H4 (cell line): ENCODE measurements around the gene CCDC144A. TPM values are rescaled to one million over a fixed set of nuclear protein-coding genes. Genes with fewer than 3 reads are reported as not detected.
"Not testable (repeated sequence)": the region's sequence is repeated elsewhere in the genome, so short reads cannot be mapped to it uniquely, and the experiment has no call there.

Experiments
- DNase-seq: peaks from one replicate; pipeline ENCODE4 v3.0.0-alpha.2; 2015; ENCODE audit warnings: low spot score
- total RNA-seq: library from RNA; depleted of rRNA; stranded (reverse); fragments of >200 nt; shearing (Covaris generic); gene quantifications from 2 replicates; pipeline ENCODE4 v1.2.3, GENCODE V29; 2014; rRNA removed

The CCDC144A gene
- 0.19 and 0.49 TPM in 2 replicates for total RNA-seq

DNA sequence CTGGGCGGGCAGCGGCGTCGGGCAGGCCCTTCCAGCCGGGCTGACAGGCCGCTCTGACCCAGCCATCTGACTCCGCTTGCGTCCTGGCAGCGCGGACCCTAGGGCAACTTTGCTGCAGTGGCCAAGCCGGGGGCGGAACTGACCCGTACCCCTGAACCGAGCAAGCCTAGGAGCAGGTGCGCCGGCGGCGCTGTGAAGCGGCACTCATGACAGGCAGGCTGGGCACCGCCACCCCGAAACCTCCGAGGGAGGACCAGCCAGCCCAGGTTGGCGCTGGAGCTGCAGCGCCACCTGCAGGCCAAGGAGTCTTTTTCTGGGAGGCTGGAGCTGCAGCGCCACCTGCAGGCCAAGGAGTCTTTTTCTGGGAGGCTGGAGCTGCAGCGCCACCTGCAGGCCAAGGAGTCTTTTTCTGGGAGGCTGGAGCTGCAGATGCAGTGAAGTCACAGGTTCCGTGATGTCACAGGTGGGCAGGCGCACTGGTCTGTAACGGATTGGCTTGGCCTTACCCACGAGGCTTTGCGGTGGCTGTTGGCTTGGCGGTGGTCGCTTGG lies at the start of gene CCDC144A:
CCDC144A (plus strand) TSS at position 511 of the 551 bp plus-strand sequence. CDS start 160 bp downstream, outside the sequence.
- peak; percentile 25 for DNase-seq

- DNase-seq = no peak
These were observed 40.5 kb upstream of the CCDC144A start for GRCh38 chr17:16649585-16649984.

DNA sequence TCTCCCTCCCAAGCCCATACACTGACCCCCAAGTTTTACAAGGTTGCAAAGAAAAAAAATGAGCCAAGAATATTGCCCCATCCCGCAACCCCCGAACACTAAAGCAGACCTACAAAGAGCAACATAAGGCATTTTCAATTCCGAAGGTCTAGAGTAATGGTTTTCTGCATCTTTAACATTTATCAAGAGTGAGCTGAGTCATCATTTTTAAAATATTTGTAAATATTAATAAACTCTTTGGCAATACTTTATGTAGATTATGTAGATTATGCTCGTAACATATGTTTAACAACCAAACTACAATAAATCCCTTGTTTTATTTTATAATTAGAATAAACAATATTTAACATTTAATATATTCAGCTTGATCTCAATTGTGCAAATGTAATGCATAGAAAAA lies 37.8 kb upstream of the CCDC144A start:
- DNase-seq = no peak

GRCh38 chr17:16652847-16653366 lies 37.1 kb upstream of the CCDC144A start:
- DNase-seq = no peak

DNA sequence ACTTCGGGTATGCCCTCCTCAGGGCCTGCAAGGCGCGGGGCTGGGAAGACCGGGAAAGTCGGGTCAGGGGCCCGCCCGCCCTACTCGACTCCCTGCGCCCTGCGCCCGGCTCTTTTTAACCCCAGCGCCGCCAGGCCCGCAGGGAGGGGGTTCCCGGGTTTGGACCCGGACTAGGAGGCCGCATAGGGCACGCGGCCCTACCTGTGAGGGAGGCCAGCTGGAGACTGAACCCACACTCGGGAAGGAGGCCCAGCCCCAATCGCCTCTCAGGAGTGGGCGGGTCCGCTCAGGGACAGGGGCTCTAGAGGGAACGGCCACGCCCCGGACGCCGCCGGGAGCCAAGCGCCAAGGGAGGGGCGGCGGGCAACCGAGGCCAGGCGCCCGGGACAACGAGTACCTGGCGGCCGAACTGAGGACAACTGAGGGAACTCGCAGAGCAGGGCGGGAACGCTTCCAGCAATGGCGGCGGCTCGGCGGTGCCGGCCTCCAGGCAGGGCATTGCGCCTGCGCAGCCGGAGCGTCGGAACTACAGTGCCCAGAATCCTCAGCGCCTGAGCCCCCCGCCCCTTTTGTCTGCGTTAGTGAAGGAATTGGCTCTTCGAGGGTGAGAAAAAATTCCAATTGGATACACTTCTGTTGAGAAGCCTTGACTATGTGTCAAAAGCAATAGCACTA lies 36.5 kb upstream of the CCDC144A start, which contains the start of gene ZNF624:
ZNF624 (minus strand) TSS at position 484 of the 675 bp plus-strand sequence.
- peak; percentile 87 for DNase-seq

DNA sequence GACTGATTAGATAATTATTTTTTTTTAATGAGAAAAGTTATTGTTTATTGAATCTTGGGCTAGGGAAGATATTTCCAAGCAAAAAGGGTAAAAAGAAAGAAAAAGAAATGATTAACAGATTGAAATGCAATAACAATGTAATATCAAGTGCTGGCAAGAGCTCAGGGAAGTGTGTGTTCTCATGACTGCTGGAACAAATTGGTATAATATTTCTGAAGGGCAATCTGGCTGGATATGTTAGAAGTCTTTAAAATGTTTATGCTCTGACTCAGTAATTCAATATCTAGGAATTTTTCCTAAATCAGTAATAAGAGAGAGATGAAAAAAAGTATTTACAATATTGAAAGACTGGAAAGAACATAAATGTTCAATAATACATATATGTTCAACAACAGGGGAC lies 28.8 kb upstream of the CCDC144A start:
- DNase-seq = no peak

DNA sequence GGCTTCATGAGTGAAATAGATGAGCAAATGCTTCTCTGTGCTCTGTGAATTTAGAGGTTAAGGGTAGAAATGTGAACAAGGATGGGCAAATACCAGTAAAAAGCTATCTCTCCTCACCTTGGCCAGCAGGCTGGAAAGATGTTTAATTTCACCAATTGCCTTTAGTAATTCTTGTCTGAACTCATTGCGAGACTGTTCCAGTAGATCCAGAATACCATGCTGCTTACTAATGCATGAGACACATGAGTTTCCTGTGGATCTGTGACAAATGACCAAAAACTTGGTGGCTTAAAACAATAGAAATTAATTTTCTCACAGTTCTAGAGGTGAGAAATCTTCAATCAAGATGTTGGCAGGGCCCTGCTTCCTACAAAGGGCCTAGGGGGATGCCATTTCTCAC lies 27.1 kb upstream of the CCDC144A start:
- no peak for DNase-seq

GRCh38 chr17:16666553-16666906 lies 23.5 kb upstream of the CCDC144A start:
- not testable (repeated sequence) for DNase-seq

GRCh38 chr17:16666907-16667636 lies 23.0 kb upstream of the CCDC144A start:
- not testable (repeated sequence) for DNase-seq

DNA sequence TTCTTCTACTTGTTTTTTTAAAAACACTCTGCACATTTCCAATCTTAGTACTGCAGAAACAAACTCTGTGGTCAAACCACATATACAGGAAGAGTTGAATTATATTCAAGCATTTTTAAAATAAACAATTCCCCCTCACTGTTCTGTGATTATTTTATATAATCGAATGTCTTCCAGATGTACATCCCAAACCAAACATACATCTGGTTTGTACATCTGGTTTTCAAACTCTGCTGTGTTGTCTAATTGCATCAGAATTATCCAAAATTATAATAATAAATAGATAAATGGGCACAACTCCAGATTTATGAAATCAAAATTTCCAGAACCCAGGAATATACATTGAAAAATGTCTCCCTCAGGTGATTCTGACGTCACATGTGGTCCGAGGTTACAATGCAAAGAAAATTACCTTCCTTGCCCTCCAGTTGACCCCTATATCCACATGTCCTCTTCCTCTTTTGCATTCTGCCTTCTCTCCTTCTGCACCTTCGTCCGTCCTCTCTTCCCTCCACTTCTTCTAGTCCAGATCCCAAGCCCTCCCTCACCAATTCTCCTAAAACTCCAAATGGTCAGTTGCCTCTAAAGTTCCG lies 13.3 kb upstream of the CCDC144A start:
- no peak for DNase-seq

DNA sequence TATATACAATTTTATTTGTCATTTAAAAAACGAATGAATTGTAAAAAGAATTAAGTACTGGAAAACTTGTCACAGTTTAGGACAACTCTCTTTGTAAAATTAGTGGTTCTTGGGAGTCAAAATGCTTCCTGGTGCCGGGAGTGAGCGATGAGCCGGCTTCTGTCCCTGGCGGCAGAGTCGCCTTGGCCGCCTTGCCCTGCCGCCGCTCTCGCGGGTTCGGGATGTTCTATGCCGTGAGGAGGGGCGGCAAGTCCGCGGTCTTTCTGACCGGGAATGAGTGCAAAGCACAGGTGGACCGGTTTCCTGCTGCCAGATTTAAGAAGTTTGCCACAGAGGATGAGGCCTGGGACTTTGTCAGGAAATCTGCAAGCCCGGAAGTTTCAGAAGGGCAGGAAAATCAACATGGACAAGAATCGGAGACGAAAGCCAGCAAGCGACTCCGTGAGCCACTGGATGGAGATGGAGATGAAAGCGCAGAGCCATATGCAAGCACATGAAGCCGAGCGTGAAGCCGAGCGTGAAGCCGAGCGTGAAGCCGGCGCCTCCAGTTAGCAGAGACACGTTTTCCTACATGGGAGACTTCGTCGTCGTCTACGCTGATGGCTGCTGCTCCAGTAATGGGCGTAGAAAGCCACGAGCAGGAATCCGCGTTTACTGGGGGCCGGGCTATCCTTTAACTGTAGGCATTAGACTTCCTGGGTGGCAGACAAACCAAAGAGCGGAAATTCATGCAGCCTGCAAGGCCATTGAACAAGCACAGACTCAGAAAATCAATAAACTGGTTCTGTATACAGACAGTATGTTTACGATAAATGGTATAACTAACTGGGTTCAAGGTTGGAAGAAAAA lies 6.5 kb upstream of the CCDC144A start:
- DNase-seq = not testable (repeated sequence)

DNA sequence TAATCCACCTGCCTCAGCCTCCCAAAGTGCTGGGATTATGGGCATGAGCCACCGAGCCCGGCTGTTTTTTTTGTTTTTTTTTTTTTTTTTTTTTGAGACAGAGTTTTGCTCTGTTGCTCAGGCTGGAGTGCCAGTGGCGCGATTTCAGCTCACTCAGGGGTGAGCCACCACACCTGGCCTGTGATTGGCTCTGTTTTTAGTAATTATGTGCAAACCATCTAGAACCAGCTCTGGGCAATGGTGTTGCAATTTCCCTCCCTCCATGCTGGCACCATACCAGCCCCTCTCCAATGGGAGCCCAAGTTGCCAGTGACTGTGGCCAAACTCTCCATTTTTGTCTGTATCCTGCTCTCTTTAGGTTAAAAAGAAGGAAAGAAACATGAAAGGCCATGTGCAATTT lies 4.0 kb upstream of the CCDC144A start:
- DNase-seq = peak; percentile 29

DNA sequence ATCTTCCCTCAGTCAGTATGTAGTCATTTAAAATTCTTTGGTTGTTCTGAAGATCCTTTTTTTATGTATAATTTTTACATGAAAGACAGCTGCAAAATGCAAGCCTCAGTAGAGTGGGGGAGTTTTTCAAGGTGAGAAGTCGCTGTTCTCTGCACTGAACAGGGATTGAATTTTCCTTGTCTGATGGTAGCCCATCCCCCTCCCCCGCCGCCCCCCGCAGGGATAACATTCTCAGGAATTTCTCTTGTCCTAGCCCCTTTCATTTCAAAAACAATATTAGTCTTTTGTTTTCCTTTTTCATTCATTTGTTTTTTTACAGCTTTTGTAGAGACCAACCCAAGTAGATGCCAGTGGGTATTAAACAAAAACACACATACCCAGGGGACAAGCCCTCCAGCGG lies 2.9 kb upstream of the CCDC144A start:
- not testable (repeated sequence) for DNase-seq

- DNase-seq = not testable (repeated sequence)
These were observed 406 bp downstream of the CCDC144A start for GRCh38 chr17:16690447-16690846.

- DNase-seq = not testable (repeated sequence)
These were observed 7.6 kb downstream of the CCDC144A start for GRCh38 chr17:16697603-16698002.

GRCh38 chr17:16745492-16746203 lies 55.6 kb downstream of the CCDC144A start:
- DNase-seq = not testable (repeated sequence)

GRCh38 chr17:16746571-16746970 lies 56.5 kb downstream of the CCDC144A start:
- DNase-seq = not testable (repeated sequence)

GRCh38 chr17:16750515-16750914 lies 60.5 kb downstream of the CCDC144A start:
- DNase-seq = not testable (repeated sequence)

GRCh38 chr17:16751224-16751923 lies 61.3 kb downstream of the CCDC144A start:
- peak; percentile 11 for DNase-seq

DNA sequence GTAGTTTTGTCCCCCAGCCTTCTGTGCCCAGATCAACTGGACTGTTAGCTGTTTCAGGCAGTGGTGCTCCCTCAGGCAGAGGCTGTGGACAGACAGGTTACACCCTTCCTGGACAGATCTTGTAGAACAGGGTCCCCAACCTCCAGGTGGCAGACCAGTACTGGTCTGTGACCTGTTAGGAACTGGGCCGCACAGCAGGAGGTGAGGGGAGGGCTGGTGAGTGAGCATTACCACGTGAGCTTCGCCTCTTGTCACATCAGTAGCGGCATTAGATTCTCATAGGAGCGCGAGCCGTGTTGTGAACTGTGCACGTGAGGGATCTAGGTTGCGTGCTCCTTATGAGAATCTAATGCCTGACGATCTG lies 61.9 kb downstream of the CCDC144A start:
- not testable (repeated sequence) for DNase-seq
